HS-5 (cell line): ENCODE data around the gene SLC25A43.
"Not testable (repeated sequence)": the region's sequence is repeated elsewhere in the genome, so short reads cannot be mapped to it uniquely, and the experiment has no call there.

Source experiments
- DNase-seq: peaks from one replicate; pipeline ENCODE4 v3.0.0-alpha.2; 2012; ENCODE audit warnings: low read depth

SLC25A43 gene

DNA sequence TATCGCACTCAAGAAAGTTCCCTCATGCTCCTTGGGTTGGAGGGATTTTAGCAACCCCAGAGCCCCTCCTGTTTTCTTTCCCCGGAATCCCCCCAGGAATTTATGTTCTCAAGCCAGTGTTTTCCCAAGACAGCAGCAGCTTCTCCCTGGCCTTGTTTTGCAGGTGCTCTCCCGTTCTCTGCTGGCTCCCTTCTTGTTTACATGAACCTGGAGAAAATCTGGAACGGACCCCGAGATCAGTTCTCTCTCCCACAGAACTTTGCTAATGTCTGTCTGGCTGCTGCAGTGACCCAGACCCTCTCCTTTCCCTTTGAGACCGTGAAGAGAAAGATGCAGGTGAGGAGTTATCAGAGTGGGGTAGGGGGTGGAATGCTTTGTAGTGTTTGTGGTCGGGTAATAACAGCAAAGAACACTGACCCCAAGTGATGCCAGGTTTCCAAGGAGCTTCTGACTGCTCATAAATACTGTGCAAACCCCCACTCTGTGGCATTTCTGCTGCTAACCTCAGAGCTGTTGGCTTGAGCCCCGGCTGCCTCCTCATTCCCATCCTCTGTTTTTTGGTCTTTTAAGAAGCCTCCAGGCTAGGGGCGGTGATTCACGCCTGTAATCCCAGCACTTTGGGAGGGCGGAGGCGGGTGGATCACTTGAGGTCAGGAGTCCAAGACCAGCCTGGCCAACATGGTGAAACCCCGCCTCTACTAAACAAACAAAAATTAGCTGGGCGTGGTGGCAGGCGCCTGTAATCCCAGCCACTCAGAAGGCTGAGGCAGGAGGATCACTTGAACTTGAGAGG lies 11.1 kb downstream of the SLC25A43 start:
- peak; percentile 49 for DNase-seq

- no peak for DNase-seq
These were observed 11.7 kb downstream of the SLC25A43 start for GRCh38 chrX:119410854-119411253.

DNA sequence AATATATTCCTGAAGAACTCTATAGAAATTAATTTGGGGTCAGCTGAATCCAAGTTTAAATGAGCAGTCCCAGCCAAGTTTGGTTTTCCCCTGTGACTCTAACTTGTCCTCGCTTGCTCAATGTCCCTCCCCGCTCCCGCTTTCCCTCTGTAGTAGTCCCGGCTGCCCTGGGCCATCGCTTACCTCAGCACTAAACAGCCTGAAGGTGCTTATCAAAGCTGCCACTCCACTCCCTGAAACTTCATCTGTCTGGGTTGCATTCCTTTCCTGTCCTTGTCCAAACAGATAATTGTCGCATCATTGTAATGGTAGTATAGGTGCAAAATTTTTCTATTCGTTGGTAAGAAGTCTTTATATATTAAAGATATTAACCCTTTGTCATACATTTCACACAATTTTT lies 12.8 kb downstream of the SLC25A43 start:
- DNase-seq, result no peak

DNA sequence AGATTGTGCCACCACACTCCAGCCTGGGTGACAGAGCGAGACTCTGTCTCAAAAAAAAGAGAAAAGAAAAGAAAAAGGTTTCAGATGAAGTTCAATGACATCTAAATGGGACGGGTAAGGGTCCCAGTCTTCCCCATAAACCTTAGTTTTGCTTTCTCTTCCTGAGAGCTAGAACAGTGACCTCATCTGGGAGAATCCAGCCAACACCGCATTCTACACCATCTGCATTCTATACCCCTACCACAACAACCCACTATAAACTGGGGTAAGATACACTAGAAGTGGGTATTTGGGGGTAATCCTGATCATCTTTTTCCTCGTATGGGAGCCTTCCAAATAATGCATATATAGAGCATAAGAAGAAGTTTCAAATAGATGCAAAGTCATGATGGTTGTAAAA lies 18.2 kb downstream of the SLC25A43 start:
- DNase-seq, result no peak

DNA sequence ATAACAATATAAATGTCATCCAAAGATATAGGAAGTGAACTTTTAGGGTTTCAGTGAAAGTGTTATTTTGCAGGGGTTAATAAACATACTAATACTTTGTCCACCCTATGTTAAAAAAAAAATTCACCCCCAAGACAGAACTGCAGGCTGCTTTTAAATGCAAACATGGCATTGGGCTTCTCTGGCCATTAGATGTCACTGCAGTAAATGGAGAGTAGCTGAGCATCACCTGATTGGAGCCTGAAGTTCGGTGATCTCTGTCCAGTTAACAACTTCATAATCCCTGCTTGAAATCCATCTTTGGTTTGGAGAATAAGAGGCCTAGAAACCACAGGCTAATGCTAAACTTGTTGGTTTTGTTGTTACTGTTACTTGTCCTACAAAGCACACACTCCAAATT lies 18.7 kb downstream of the SLC25A43 start:
- DNase-seq, result no peak

DNA sequence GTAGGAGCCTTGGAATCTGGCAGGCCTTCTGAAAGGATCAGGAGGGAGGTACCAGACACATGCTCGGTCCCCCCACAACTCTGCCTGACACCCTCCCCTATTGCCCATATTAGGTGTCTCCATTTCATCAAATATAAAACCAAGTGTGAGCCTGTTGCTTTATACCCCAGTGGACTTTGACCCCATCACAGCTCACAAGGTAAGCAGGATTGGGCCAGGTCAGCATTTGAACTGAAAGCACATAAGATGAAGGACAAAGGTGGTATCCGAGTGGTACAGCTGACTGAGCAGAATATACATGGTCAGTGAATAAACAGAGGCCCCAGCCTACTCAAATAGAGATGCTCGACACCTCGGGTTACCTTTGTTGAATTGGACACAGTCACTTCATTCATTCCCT lies 20.0 kb downstream of the SLC25A43 start:
- no peak for DNase-seq

DNA sequence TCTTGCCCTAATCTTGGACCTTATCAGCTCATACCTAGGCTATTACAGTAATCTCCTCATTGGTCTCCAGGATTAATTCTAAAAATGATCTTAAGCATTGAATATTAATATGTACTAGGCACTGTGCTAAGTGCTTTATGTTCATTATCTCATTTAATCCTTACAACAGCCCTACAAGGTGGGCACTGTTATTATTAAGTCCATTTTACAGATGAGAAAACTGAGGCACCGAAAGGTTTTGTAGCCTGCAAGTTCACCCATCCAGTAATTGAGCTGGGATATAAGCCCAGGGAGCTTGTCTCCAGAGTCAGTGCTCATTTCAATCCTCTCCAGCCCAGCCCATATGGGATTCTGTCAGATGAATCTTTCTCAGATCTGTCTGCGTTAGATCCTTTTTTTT lies 20.8 kb downstream of the SLC25A43 start:
- no peak for DNase-seq

- DNase-seq, result no peak
These were observed 22.0 kb downstream of the SLC25A43 start for GRCh38 chrX:119421016-119421705.

- no peak for DNase-seq
These were observed 24.5 kb downstream of the SLC25A43 start for GRCh38 chrX:119423631-119424030.

DNA sequence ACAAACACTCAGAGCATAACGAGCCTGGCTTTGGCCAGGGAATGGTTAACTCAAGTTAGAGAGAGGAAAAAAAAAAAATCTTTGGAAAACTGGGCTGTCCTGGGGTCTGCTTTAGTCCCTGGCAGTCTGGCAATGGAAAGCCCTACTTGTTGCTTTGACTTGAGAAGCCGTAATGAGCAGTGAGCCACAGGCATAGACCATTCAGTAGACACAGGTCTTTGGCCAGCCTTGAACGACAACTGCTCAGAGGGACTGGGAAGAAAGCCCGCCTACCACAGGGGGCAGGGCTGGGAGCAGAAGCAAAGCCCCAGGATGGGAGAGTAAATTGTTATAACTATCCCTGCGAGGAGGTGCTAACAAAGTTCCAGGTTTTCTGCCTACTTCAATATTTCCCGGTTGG lies 25.9 kb downstream of the SLC25A43 start:
- no peak for DNase-seq

DNA sequence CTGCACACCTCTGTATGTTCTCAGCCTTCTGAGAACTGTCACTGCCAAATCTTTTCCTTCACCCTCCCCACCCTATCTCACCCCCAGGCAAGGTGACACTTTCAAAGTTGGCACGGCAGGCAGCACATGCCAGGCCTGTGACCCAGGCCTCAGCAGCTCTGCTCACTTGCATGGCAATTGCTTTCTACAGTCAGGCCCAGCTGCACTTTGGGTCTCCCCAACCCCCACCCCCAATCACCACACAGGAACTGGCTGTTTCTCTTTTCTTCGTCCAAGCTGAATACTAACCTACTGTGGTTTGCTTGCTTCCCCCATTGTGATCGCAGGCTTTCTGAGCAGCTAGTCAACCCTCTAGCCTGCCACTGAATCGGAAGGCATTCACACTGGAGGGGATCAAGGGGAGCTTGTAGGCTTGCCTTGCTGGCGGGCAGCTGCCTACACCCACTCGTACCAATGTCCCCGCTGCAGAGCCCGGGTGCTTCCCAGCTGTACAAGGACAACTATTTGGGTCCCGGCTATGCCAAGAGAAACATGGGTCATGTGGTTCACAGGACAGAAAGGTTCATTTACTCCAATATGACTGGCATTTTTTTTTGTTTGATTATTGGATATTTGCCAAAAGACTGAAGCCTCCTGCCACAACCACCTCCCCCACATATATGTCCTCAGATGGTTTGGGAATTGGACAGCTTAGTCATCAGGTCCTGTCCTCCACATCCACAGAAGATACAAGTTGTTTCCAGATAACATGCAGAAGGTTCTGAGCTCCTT lies 28.1 kb downstream of the SLC25A43 start:
- no peak for DNase-seq

DNA sequence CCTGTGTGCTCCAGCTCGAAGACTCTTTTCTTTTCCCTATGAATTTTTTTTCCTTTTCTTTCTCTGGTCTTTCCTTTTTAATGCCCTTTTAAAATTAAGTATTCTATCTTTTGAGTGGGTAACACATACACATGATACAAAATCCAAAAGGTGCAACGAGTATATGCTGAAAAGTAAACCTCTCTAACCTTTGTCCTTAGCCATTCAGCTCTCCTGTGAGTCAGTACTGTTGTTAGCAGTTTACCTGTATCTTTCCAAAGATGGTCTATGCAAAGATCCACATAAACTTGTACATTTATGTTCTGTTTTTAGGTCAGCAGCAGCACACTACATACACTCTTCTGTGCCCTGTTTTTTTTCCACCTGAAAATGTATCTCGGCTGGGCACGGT lies 28.7 kb downstream of the SLC25A43 start:
- DNase-seq, result no peak

DNA sequence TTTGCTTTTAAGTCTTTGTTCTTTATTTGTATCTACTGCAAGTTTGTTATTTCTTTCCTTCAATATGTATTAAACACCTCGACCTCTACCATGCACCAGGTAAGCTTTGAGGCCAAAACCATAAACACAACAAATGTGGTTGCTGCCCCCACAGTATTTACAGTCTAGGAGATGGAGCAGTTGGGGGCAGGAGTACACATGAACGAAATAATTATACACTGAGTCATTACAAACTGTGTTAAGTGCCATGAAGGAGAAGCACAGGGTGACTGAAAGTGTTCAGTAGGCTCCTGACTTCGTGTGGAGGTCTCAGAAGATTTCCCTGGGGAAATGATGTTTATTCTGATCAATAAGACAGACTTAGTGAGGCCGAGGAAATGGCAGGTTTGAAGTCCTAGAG lies 30.3 kb downstream of the SLC25A43 start:
- DNase-seq, result no peak

- DNase-seq, result not testable (repeated sequence)
These were observed 42.2 kb downstream of the SLC25A43 start for GRCh38 chrX:119441295-119441694.

GRCh38 chrX:119442286-119442685 lies 43.1 kb downstream of the SLC25A43 start:
- no peak for DNase-seq

- no peak for DNase-seq
These were observed 54.1 kb downstream of the SLC25A43 start for GRCh38 chrX:119453202-119453601.

- no peak for DNase-seq
These were observed 56.1 kb downstream of the SLC25A43 start for GRCh38 chrX:119455264-119455663.

DNA sequence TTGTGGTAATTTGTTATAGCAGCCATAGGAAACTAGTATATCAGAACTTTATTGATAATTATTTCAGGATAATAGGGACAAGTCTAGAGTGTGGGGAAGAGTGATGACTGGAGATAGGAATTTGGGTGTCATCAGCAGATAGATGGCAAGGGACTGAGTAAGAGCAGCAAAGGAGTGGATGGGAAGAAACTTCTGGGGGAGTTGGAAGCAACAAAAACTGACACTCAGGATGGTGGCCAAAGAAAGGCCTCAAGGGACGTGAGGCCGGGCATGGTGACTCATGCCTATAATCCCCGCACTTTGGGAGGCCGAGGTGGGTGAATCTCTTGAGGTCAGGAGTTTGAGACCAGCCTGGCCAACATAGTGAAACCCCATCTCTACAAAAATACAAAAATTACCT lies 60.0 kb downstream of the SLC25A43 start:
- DNase-seq, result peak; percentile 34

GRCh38 chrX:119465555-119465954 lies 66.4 kb downstream of the SLC25A43 start:
- no peak for DNase-seq

DNA sequence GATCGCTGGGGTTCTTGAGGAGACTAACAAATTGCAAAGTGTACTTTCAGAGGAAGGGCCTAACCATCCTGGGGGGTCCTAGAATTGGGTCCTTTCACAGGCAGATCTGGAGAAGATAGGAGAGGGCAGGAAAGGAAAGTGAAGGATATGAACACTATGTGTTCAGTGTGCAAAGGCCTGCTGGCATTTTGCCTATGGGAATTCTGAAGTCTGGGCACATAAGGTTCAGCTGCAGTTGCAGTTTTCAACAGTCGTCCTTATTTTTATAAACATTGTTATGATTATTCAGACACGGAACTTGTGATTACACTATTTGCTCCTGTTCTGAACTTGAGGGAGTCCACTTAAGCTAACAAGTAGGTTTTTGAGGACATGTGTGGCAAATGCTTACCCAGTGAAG lies 67.8 kb downstream of the SLC25A43 start:
- no peak for DNase-seq

- no peak for DNase-seq
These were observed 68.3 kb downstream of the SLC25A43 start for GRCh38 chrX:119467433-119467832.

- no peak for DNase-seq
These were observed 68.9 kb downstream of the SLC25A43 start, which contains the start of gene SLC25A5 for GRCh38 chrX:119467842-119468550. TSS of gene SLC25A5 (plus strand) at chrX:119468444. CDS start at chrX:119468516, 72 bp downstream.
